Inflammatory macrophage (primary cell): ENCODE results near the gene ANKRD35.
A peak's percentile ranks its signal among the peaks of the same experiment; 100 is the strongest.
"Not testable (repeated sequence)": the region's sequence is repeated elsewhere in the genome, so short reads cannot be mapped to it uniquely, and the experiment has no call there.

Experiments
- DNase-seq, 2 donors: peaks; one replicate each; pipeline ENCODE4 v3.0.0-alpha.2; 2020 to 2022
- total RNA-seq, 18 experiments: gene quantifications; one replicate each; lab custom pipeline; 2026; ENCODE audit warnings: mixed read lengths in 6 of 18, inconsistent platforms in 2 of 18; lab: John Stamatoyannopoulos, UW

Gene ANKRD35, protein sequence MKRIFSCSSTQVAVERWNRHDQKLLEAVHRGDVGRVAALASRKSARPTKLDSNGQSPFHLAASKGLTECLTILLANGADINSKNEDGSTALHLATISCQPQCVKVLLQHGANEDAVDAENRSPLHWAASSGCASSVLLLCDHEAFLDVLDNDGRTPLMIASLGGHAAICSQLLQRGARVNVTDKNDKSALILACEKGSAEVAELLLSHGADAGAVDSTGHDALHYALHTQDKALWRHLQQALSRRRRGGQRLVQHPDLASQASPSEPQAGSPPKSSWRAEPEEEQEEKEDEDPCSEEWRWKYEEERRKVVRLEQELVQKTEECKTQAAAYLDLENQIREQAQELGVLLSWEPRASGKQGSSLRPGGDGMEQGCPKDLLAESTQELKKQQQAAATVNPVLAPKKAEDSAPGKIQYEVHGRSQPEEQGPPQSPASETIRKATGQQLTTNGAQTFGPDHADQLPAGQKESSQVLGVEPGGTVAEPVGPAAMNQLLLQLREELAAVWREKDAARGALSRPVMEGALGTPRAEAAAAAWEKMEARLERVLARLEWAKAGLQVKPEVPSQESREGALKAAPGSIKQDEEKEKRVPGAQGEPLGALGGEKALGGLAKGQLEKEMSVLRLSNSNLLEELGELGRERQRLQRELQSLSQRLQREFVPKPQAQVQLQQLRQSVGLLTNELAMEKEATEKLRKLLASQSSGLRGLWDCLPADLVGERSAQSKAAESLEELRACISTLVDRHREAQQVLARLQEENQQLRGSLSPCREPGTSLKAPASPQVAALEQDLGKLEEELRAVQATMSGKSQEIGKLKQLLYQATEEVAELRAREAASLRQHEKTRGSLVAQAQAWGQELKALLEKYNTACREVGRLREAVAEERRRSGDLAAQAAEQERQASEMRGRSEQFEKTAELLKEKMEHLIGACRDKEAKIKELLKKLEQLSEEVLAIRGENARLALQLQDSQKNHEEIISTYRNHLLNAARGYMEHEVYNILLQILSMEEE
- 0.27 to 2.8 (median 0.86) reads per million in 18 experiments for total RNA-seq

DNA sequence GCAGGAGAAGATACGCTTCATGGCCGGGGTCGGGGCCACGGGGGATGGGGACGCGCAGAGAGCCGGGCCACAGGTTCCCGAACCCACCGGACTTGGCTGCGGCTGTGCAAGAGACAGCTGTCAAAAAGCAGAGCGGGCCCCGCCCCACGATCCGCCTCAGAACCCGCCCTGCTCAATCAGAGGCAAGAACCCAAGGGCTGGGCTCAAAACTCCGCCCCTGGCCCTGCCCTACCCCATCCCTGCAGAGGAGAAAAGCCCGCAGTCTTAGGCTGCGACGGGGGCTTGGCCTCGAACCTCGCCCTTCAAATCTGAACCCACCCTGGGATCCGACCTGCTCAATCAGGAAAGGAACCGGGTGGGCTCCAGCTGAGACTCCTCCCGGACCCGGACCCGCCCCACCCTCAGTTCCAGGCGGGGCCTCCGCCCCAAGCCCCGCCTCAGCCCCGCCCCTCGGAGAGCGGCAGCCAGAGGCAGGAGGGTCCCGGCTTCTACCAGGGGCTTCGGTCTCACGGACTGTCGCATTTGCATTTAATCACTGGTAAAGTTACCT lies at the start of gene ANKRD35:
Gene ANKRD35 (minus strand): TSS at position 129 of the 550 bp plus-strand sequence. CDS start 108 bp downstream, at position 21.
- DNase-seq: peak; percentile 79 to 80

DNA sequence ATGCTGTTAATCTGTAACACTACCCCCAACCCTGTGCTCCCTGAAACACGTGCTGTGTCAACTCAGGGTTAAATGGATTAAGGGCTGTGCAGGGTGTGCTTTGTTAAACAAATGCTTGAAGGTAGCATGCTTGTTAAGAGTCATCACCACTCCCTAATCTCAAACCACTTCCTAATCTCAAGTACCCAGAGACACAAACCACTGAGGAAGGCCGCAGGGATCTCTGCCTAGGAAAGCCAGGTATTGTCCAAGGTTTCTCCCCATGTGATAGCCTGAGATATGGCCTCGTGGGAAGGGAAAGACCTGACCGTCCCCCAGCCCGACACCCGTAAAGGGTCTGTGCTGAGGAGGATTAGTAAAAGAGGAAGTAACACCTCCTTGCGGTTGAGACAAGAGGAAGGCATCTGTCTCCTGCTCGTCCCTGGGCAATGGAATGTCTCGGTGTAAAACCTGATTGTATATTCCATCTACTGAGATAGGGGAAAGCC lies 46.9 kb upstream of the ANKRD35 start:
- not testable (repeated sequence) for DNase-seq

DNA sequence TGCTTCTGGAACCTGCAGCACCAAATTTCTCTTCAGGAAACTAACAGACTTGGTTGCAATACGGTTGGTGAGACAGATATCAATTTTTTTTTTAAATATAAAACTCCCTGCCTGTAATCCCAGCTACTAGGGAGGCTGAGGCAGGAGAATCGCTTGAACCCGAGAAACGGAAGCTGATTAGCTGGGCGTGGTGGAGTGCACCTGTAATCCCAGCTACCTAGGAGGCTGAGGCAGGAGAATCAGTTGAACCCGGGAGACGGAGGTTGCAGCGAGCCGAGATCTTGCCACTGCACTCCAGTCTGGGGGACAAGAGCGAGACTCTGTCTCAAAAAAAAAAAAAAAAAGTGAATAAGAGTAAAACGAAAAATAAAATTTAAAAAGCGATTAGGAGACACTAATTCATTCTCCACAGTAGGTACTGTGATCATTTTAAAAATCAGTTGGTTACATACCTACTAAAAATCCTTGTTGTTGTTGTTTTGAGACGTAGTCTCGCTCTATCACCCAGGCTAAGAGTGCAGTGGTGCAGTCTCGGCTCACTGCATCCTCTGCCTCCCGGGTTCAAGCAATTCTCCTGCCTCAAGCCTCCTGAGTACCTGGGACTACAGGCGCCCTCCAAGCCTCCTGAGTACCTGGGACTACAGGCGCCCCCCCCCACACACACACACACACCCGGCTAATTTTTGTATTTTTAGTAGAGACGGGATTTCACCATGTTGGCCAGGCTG lies 42.4 kb upstream of the ANKRD35 start:
- no peak for DNase-seq

DNA sequence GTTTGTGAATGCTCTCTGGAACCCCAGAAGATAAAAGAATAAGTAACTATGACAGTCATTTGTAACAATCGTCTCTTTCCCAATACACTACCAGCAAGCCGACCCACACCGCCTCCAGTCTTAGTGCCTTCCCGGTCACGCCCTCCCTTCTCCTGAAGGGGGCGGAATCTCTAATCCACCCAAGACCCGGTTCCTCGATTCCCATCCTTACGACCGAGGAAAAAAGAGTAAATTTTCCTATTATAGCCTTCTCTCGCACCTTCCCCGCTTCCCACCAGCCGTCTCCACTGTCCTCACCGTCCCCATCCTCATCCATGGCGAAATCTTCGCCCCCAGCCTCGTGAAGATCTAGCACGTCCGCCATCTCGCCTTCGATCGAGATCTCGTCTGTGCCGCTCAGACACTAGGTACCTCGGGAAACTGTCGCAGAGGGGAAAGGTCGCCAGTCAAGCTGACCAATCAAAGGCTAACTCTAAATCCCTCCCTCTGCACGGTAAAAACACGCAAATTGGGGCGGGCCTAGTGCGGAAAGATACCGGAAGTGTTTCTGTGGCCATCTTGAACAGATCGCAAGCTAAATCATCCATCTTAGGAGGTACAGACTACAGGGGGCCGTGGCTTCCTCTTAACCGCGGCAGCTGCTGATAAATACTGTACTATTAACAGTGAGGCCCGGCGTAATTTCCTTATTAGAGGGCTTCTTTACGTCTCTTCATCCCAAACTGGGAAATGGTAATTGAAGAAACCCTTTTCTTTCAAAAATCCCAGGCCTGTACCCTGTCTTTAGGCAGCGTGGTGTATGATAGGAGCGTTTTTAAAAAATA lies 41.6 kb upstream of the ANKRD35 start, which contains the start of gene RBM8A:
Gene RBM8A (minus strand): TSS at position 422 of the 824 bp plus-strand sequence. CDS start 58 bp downstream, at position 364.
- DNase-seq: peak; percentile 99

DNA sequence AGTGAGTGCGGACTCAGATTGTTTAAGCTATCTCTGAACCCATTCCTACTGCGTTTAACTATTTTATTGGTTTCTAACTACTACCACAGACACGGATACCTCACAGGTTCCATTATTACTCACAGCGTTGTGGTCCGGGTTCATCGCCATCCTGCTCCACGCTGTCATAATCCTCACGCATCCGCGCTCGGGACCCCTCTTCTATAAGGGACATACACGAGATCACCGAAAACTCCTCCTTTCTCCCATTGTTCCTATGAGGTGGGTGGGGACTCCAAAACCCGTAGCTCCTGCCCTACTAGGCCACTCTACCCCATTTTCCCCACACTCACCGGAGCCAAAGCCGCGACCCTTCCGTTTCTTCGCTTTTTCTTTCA lies 41.0 kb upstream of the ANKRD35 start:
- no peak for DNase-seq

DNA sequence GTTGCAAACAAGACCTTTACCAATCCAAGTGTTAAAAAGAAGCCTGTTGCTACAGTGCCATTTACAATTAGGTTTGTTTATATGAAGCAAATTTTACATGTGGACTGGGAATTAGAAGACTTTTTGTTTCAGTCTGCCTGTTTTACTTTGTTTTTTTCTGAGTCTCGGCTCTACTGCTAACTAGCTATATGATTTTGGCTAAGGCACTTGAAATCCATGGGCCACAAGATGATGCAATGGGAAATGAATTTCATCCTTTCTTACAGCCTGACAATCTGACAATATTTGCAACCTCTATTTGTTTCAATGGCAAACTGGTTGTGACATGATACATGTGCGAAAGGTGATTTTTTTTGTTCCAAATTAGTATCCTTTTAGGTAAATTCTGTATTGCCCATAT lies 36.6 kb upstream of the ANKRD35 start:
- peak in 1 of 2 donors; percentile 12 for DNase-seq

DNA sequence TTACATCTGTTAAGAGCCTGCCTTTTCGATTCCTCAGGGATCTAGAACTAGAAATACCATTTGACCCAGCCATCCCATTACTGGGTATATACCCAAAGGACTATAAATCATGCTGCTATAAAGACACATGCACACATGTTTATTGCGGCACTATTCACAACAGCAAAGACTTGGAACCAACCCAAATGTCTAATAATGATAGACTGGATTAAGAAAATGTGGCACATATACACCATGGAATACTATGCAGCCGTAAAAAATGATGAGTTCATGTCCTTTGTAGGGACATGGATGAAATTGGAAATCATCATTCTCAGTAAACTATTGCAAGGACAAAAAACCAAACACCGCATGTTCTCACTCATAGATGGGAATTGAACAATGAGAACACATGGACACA lies 34.6 kb upstream of the ANKRD35 start:
- not testable (repeated sequence) for DNase-seq

DNA sequence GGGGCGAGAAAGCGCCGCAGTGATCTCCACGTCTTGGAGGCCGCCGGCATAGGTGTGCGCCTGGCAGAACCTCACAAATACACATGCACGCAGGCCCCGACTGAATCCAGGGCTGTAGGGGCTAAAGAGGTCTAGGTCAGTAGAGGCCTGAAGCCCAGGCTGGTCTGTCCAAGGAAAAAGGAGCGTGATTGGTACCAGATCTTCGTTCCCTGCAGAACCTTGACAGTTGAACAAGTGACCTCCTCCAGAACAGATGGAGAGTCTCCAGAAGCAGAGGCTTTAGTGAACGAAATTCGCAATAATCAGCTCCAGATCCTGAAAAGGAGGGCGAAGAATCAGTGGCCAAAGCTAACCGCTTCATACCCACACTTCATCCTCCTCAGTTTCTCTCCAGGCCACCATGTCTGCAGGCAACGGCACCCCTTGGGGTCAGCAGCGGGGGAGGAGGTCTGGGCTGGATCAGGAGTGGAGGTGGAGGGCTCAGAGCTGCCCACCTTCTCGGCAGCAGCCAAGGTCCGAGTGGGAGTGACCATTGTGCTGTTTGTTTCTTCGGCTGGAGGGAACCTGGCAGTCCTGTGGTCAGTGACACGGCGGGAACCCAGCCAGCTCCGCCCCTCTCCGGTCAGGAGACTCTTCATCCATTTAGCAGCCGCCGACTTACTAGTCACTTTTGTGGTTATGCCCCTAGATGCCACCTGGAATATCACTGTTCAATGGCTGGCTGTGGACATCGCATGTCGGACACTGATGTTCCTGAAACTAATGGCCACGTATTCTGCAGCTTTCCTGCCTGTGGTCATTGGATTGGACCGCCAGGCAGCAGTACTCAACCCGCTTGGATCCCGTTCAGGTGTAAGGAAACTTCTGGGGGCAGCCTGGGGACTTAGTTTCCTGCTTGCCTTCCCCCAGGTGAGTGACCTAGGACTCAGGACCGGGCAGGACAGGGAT lies 33.6 kb upstream of the ANKRD35 start:
- peak; percentile 52 to 55 for DNase-seq

DNA sequence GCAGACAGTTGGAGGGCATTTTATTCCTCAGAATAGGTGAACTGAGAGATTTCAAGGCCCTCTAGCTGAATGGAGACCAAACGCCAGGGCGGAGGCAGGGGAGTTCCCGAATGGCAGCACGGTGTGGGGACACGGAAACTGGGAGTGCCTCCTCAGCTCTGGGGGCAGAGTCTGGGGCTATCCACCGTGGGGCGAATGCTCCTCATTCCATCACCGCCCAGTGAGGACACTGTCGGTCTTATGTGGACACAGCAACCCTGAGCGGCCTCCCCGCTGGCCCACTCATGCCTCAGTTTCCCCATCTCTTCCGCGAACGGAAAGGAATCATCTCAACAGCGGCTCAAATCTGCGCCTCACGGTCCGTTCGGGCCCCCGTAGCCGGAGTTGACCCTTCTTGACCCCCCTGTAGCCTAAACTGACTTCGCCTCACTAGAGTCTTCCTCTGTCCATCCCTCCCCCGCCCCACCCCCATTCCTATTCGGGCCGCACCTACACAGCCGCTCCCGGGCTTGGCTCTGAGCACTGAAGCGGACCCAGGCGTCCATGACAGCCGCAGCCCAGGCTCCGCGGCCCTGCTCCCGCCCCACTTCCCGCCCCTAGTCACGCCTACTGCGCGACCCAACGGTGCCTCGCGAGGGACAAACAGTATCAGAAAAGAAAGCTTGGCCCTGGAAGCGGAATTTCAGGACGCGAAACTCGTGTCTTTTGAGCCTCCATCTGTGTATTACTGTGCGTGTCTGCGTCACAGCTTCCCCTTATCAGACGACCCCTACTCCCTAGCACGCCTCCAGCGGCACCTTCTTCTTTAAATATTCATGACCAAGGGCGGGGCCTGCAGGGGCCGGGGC lies 32.7 kb upstream of the ANKRD35 start, which contains the start of gene PEX11B:
Gene PEX11B (minus strand): TSS at position 574 of the 848 bp plus-strand sequence. CDS start 29 bp downstream, at position 545.
- DNase-seq: peak; percentile 91

DNA sequence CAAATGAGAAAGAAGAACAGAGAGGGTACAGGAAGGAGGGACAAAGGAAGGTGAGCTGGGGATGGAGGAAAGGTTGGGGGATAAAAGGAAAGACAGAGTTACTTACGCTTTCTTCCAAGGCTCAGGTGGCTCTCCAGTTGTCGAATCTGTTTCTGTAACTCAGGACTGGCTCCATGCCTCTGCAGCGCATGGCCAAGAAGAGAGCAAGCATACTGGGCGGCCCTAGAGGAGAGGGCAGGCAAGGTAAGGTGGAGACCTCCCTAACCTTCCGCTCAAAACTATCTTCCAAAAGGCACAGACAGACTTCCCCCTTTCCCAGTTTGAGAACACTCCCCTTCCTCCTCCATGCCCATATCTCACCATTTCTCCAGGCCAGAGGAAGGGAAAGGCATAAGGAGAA lies 31.9 kb upstream of the ANKRD35 start:
- DNase-seq: no peak

DNA sequence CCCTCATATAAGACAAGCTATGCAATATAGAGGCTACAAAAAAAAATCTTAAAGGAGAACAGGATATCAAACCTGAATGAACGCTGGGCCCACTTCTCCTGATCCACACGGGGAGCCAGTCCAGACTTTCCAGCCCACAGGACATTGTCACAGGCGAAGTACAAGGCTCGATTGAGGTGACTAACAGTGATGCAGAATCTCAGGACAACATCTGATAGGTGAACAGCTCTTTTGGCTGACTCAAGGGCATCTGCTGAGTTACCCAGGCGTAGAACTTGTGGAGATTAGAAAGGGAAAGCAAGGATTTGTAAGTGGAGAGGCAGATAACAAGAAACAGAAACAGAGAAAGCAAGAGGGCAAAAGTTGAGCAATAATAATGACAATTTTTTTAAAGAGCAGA lies 31.1 kb upstream of the ANKRD35 start:
- no peak for DNase-seq

DNA sequence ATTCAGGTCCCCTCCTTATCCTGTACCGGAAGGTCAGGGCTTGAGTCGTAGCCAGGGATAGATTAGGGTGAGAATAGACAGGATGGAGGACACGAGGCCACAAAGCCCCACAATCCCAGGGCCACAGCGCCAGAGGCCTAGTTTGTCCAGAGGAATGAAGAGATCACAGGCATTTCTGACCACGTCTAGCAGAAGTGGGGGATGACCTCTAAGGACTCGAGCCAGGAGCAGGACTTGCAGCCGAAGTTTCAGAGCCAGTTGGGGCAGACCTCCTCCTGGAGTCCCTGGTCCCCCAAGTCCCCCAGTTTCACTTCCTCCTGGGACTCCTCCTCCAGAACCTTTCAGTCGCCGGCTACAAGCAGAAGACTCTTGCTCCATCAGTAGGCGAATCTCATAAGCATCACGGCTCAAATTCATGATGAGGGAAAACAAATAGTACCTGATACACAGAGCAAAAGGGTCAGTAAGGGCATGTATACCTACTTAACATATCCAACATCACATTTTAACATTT lies 26.5 kb upstream of the ANKRD35 start:
- no peak for DNase-seq

DNA sequence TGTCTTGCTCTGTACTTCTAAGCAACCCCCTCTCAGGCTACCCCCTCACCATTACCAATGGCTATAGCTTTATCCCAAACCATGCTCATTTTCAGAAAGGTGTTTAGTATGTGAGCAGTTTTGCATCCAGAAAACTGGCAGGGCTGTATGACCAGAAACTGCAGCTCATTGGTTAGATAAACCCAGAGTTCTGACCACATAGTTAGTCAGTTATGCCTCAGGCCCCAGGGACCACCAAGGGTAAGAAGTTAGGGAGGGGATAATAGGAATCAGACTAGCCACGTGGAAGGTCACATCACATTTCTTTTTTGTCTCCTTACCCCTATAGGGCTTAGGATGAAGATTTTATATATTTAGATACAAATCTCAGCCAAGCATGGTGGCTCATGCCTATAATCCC lies 23.0 kb upstream of the ANKRD35 start:
- DNase-seq: no peak

DNA sequence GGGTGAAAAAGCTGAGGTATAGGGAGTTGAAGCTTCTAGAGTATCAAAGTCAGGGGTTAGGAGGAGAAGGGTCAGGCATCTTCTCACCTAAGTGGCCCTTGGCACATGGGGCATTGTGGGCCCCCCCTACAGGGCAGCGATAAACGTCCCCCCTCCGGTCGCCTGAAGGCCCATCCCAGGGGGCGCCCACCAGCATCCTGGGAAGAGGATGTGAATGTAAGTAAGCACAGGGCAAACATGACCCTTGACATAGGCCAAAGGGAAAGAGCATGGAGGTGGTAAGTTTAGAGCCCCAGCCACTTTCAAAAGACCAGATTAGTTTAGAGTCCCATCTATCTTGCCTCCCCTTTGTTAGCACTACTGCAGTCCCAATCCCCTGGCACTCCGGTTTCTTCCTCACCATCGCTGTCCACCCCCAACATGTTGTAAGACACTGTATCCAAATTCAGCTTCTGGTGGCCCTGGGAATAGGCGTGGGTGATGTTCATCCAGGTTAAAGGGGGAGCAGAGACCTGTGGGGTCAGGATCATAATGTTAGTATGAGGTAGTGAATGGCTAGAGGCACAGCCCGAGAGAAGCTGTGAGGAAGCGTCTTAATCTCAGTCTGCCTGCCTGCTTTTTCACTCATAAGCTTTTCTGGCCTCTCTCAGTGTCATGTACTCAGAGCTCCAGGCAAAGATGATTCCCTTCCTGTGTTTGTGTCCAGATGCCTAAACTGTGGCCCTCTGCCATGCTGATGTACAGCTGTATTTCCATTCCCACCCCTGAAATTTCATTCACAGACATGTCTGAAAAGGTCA lies 21.5 kb upstream of the ANKRD35 start:
- DNase-seq: no peak

DNA sequence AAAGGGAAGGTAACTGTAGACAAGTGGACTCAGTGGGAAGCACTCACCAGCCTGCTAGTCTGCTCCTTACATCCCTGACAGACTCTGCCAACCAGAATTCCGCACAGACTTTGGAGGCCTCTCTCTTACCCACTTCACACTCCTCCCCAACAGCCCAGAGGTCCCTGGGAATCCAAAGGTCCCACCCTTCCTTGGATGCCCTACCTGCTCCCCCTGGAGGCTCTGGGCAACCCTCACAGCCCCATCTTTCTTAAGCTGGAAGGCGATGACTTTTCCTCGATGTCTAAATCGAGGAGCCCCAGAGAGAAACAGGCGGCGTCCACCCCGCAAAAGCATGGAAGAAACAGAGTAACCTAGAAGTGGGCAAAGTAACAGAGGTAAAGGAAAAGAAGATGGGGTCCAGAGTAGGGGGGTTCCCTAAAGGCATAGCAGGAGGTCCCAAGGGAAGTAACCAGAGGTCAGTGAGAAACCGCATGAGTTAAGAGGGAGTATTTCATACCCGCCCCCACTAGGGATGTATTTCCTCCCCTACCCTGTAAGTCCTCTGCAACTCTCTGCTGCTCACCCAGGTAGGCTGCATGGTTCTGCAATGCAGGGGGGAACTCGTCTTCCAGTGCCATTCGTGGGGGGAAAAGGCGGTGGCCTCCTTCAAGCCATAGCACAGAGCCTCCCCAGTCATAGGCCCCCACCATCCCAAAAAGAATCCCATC lies 15.8 kb upstream of the ANKRD35 start:
- no peak for DNase-seq

DNA sequence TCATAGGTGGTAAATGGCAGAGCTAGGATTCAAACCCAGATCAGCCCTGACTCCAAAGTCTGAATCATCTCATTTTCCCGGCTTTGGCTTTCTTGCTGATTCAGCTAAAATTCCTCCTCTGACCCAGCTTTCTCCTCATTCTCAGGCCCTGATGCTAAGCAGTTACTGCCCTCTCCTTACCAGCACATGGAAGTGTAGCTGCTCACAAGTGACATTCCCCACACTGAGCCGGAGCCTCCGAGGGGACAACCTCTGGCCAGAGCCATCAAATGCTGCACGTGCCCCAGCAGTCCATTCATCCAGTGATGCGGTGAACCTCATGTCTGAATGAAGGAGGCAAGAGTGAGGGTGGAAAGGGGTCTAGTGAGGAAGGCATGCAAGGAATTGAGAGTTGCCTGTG lies 13.1 kb upstream of the ANKRD35 start:
- DNase-seq: no peak

DNA sequence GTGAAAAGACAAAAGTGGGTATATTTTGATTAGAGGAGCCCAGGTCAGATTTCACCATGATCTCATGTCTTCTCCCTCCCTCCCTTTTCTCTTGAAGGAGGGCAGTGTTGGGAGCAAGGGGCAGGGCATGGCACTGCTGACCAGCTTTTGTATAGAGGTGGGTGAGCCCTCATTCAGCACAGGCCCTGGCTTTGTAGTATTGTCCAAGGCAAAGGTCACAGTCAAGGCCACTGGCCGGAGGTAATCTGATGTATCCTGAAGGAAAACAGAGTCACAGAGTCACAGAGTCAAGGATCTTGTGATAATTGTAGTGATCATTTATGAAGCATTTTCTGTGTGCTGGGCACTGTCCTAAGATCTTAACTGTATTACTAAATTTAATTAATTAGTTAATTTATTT lies 12.3 kb upstream of the ANKRD35 start:
- DNase-seq: no peak
